ENCODE results near the gene KRT81. TPM values are rescaled to one million over a fixed set of nuclear protein-coding genes. Genes with fewer than 3 reads are reported as not detected.

KRT81 gene
- total RNA-seq, 1 donor from 2014 or later = not detected

GRCh38 chr12:52312086-52312485 lies 20.8 kb upstream of the KRT81 start:
- TF ChIP-seq, protein P1, sequence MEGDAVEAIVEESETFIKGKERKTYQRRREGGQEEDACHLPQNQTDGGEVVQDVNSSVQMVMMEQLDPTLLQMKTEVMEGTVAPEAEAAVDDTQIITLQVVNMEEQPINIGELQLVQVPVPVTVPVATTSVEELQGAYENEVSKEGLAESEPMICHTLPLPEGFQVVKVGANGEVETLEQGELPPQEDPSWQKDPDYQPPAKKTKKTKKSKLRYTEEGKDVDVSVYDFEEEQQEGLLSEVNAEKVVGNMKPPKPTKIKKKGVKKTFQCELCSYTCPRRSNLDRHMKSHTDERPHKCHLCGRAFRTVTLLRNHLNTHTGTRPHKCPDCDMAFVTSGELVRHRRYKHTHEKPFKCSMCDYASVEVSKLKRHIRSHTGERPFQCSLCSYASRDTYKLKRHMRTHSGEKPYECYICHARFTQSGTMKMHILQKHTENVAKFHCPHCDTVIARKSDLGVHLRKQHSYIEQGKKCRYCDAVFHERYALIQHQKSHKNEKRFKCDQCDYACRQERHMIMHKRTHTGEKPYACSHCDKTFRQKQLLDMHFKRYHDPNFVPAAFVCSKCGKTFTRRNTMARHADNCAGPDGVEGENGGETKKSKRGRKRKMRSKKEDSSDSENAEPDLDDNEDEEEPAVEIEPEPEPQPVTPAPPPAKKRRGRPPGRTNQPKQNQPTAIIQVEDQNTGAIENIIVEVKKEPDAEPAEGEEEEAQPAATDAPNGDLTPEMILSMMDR (IDR thresholded peaks at IDR 0.05) = no peak
- H3K4me1 ChIP-seq = no peaks in the 10 kb centered on the region
- no peaks in the 10 kb centered on the region for H3K36me3 ChIP-seq
- H3K27ac ChIP-seq = no peak overlapping the region
- peaks cover 42% of the 10 kb centered on the region for H3K27me3 ChIP-seq
- no peak overlapping the region for H3K4me3 ChIP-seq
- ATAC-seq = no peak
- DNase-seq = no peak
- intact Hi-C loops (cut with DNase I) = no loop called here
- no peaks in the 10 kb centered on the region for H3K9me3 ChIP-seq

- intact Hi-C loops (cut with DNase I) = no loop called here
- no peak overlapping the region for H3K4me3 ChIP-seq
- H3K36me3 ChIP-seq = no peaks in the 10 kb centered on the region
- no peak overlapping the region for H3K27ac ChIP-seq
- H3K4me1 ChIP-seq = no peaks in the 10 kb centered on the region
- no peak for DNase-seq
- peaks cover 49% of the 10 kb centered on the region for H3K27me3 ChIP-seq
- no peaks in the 10 kb centered on the region for H3K9me3 ChIP-seq
- TF ChIP-seq, protein P1 (IDR thresholded peaks at IDR 0.05) = no peak
- no peak for ATAC-seq
Measured at GRCh38 chr12:52311285-52311648, 19.9 kb upstream of the KRT81 start.

DNA sequence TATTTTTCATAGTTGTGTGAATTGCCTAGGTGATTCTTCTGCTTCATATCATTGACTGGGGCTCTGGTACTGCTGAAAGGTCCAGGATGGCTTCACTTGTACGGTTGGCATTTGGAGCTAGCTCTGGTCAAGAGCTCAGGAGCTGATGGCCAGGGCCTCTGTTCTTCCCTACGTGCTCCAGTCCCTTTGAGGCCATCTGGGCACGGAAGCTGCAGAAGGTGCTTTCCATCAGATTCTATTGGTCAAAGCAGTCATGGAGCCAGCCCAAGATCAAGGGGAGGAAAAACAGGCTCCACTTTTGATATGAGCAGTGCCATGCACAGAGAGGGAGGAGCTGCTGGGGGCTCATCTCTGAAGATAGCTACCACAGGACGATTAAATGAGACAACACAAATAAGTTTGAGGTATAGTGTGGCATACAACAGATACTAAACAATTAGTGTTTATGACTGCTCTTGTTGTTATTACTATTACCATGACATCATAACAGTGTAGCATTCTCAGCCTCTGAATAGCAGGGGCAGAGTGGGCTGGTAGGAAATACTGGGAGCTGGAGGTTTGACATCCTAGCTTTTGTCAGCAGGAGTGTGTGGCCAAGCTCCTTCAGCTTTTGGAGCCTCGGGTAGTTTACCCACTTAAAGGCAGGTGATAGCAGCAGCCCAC lies 19.4 kb upstream of the KRT81 start:
- Histone ChIP-seq H3K27ac (no peak overlapping the region), H3K9me3 (no peaks in the 10 kb centered on the region), H3K27me3 (peaks cover 51% of the 10 kb centered on the region), H3K36me3 (no peaks in the 10 kb centered on the region), H3K4me3 (no peak overlapping the region), H3K4me1 (no peaks in the 10 kb centered on the region)
- intact Hi-C loops (cut with DNase I) = no loop called here
- DNase-seq = no peak
- TF ChIP-seq, protein P1 (IDR thresholded peaks at IDR 0.05) = no peak
- ATAC-seq = no peak

DNA sequence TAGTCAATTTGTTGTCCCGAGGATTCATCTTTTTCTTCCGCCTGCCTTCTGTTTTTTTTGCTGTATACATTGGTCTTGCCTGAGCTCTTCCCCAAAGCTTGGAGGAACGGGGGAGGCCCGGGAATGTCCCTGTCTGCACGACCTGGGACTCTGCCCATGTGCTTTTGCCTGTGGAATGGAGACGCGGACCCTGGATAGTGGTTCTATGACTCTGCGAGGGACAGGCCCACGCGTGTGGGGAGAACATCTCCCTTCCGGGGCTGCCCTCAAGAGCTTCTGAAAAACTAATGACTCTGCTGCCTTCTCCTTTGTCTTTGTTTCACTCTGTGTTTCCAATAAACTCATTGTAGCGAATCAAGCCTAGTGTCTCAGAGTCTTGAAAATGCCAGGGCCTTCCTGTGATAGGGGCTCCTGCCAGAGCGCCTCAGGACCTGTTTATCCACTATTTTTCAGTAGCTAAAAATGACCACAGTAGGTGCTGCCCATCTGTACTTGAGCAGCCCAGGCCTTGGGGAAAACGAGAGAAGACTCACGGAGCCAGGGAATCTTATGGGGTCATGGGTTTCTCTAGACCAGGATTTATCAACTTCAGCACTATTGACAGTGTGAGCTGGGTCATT lies 17.6 kb upstream of the KRT81 start:
- no peaks in the 10 kb centered on the region for H3K36me3 ChIP-seq
- H3K4me1 ChIP-seq = no peaks in the 10 kb centered on the region
- peaks cover 51% of the 10 kb centered on the region for H3K27me3 ChIP-seq
- peak overlapping the region; percentile 37 for H3K4me3 ChIP-seq
- no peaks in the 10 kb centered on the region for H3K9me3 ChIP-seq
- TF ChIP-seq, protein P1 (IDR thresholded peaks at IDR 0.05) = no peak
- DNase-seq (no peak), ATAC-seq (no peak)
- intact Hi-C loops (cut with DNase I) = no loop called here
- no peak overlapping the region for H3K27ac ChIP-seq

GRCh38 chr12:52307836-52308805 lies 16.8 kb upstream of the KRT81 start:
- no peaks in the 10 kb centered on the region for H3K9me3 ChIP-seq
- no peaks in the 10 kb centered on the region for H3K36me3 ChIP-seq
- no peak overlapping the region for H3K27ac ChIP-seq
- peaks cover 51% of the 10 kb centered on the region for H3K27me3 ChIP-seq
- ATAC-seq (peak; percentile 88), DNase-seq (peak; percentile 86)
- TF ChIP-seq, protein P1 (IDR thresholded peaks at IDR 0.05) = peak; percentile 24
- H3K4me1 ChIP-seq = no peaks in the 10 kb centered on the region
- intact Hi-C loops (cut with DNase I) = no loop called here
- peak overlapping the region; percentile 37 for H3K4me3 ChIP-seq
